SK-N-SH (cell line): ENCODE data around the gene MAP1B. TPM values are rescaled to one million over a fixed set of nuclear protein-coding genes. Genes with fewer than 3 reads are reported as not detected.

Experiments
- CTCF ChIA-PET: fragments of 300-600, 350-600 bp; formaldehyde crosslinking; extraction: SDS; loops from one replicate; lab custom pipeline; 2021; lab: Yijun Ruan, JAX
- POLR2A ChIA-PET: fragments of 350-600 bp; sonication (Branson Sonifier 250); formaldehyde crosslinking; extraction: SDS; loops from one replicate; lab custom pipeline; 2020; ENCODE audit warnings: antibody characterized with exemption, inconsistent platforms; lab: Yijun Ruan, JAX
- DNase-seq: peaks from one replicate; pipeline ENCODE4 v3.0.0; 2012
- H2AFZ ChIP-seq: fragments of 200-600 bp; sonication (generic); 2 replicates; pipeline ENCODE4 v1.8.1; 2016; ENCODE audit warnings: antibody characterized with exemption, mild to moderate bottlenecking, low read depth
- H3F3A ChIP-seq: fragments of 200-600 bp; sonication (generic); replicated peaks from 2 replicates; pipeline ENCODE3; 2016; ENCODE audit warnings: antibody characterized with exemption, mild to moderate bottlenecking; ENCODE audit not compliant: insufficient read depth
- H3K27ac ChIP-seq, 2 experiments: fragments of 200-500 bp in 1 of 2; fragments of 200-600 bp in 1 of 2; sonication (Bioruptor generic) in 1 of 2; sonication (generic), shearing (Covaris generic) in 1 of 2; 2 replicates each; pipeline versions ENCODE4 v1.5.1 to v1.6.1; 2014 to 2016; ENCODE audit warnings: low read depth in 2 of 2, inconsistent platforms in 1 of 2, low read length in 1 of 2, mild to moderate bottlenecking in 1 of 2, mixed read lengths in 1 of 2
- H3K27me3 ChIP-seq: fragments of 200-600 bp; sonication (generic), shearing (Covaris generic); 2 replicates; pipeline ENCODE4 v1.6.1; 2016; ENCODE audit warnings: mixed run types; ENCODE audit not compliant: insufficient read depth
- H3K36me3 ChIP-seq, 2 experiments: fragments of 200-500 bp in 1 of 2; fragments of 200-600 bp in 1 of 2; sonication (Bioruptor generic) in 1 of 2; sonication (generic) in 1 of 2; replicated peaks in 1 of 2; 2 replicates each; pipeline versions ENCODE3 to v1.5.1; 2014 to 2016; ENCODE audit warnings: low read length in 1 of 2, mild to moderate bottlenecking in 1 of 2; ENCODE audit not compliant: insufficient read depth in 2 of 2, control insufficient read depth in 1 of 2
- H3K4me1 ChIP-seq, 2 experiments: fragments of 200-500 bp in 1 of 2; fragments of 200-600 bp in 1 of 2; sonication (Bioruptor generic) in 1 of 2; sonication (generic), shearing (Covaris generic) in 1 of 2; 2 replicates each; pipeline versions ENCODE4 v1.5.1 to v1.6.1; 2014 to 2016; ENCODE audit warnings: low read depth in 1 of 2, low read length in 1 of 2, mixed run types in 1 of 2; ENCODE audit not compliant: insufficient read depth in 2 of 2, control insufficient read depth in 1 of 2
- H3K4me2 ChIP-seq: fragments of 200-600 bp; sonication (generic), shearing (Covaris generic); 2 replicates; pipeline ENCODE4 v1.6.1; 2017; ENCODE audit warnings: mixed run types
- H3K4me3 ChIP-seq, 2 experiments: fragments of 200-500 bp in 1 of 2; fragments of 200-600 bp in 1 of 2; sonication (Bioruptor generic) in 1 of 2; sonication (generic), shearing (Covaris generic) in 1 of 2; 2 replicates each; pipeline versions ENCODE4 v1.5.1 to v1.8.1; 2014 to 2016; ENCODE audit warnings: low read depth in 2 of 2, inconsistent platforms in 1 of 2, low read length in 1 of 2, mild to moderate bottlenecking in 1 of 2, mixed read lengths in 1 of 2, moderate library complexity in 1 of 2
- H3K79me2 ChIP-seq: fragments of 200-600 bp; sonication (generic); 2 replicates; pipeline ENCODE4 v1.8.1; 2017; ENCODE audit warnings: mild to moderate bottlenecking; ENCODE audit not compliant: insufficient read depth
- H3K9ac ChIP-seq: fragments of 200-600 bp; sonication (generic); 2 replicates; pipeline ENCODE4 v1.6.1; 2017; ENCODE audit warnings: mixed run types
- H3K9me2 ChIP-seq: fragments of 200-600 bp; sonication (generic); 2 replicates; pipeline ENCODE4 v1.6.1; 2017; ENCODE audit warnings: mixed run types
- H3K9me3 ChIP-seq: fragments of 200-600 bp; sonication (generic); 2 replicates; pipeline ENCODE4 v1.6.1; 2017; ENCODE audit warnings: mixed run types, mild to moderate bottlenecking, moderate library complexity
- H4K20me1 ChIP-seq: fragments of 200-600 bp; sonication (generic); 2 replicates; pipeline ENCODE4 v1.6.1; 2017; ENCODE audit warnings: mild to moderate bottlenecking, mixed run types; ENCODE audit not compliant: insufficient read depth
- CHD2 ChIP-seq: fragments of 150-350 bp; IDR thresholded peaks from 2 replicates; pipeline ENCODE4 v1.6.1; 2018; ENCODE audit warnings: low read length; ENCODE audit not compliant: partially characterized antibody
- EP300 ChIP-seq, 2 experiments: IDR thresholded peaks; 2 replicates each; pipeline versions ENCODE4 v1.4.0 to v1.6.1; 2012; ENCODE audit warnings: borderline replicate concordance in 1 of 2, low read depth in 1 of 2, low read length in 1 of 2
- FOSL2 ChIP-seq: IDR thresholded peaks from 2 replicates; pipeline ENCODE4 v1.4.0; 2012; ENCODE audit warnings: low read depth, mild to moderate bottlenecking, moderate library complexity, borderline replicate concordance
- FOXJ3 ChIP-seq: sonication (generic); formaldehyde crosslinking; IDR thresholded peaks from 2 replicates; pipeline ENCODE4 v1.5.1; 2020; ENCODE audit warnings: mild to moderate bottlenecking, missing genetic modification reagents
- FOXM1 ChIP-seq: IDR thresholded peaks from 2 replicates; pipeline ENCODE4 v1.4.0; 2012; ENCODE audit warnings: low read depth, mild to moderate bottlenecking
- GABPA ChIP-seq: IDR thresholded peaks from 2 replicates; pipeline ENCODE4 v1.4.0; 2012; ENCODE audit warnings: low read depth, mild to moderate bottlenecking
- GATA2 ChIP-seq: sonication (generic); formaldehyde crosslinking; IDR thresholded peaks from 2 replicates; pipeline ENCODE4 v1.5.0; 2020; ENCODE audit warnings: mild to moderate bottlenecking, missing genetic modification reagents
- JUND ChIP-seq: IDR thresholded peaks from 2 replicates; pipeline ENCODE4 v1.4.0; 2012
- MXI1 ChIP-seq: IDR thresholded peaks from 2 replicates; pipeline ENCODE4 v1.6.1; 2012; ENCODE audit warnings: mild to moderate bottlenecking, low read depth, low read length, improper control_type of control experiment
- NFIC ChIP-seq: IDR thresholded peaks from 2 replicates; pipeline ENCODE4 v1.4.0; 2012; ENCODE audit warnings: borderline replicate concordance
- PBX3 ChIP-seq: IDR thresholded peaks from 2 replicates; pipeline ENCODE4; 2012
- POLR2AphosphoS5 ChIP-seq: IDR thresholded peaks from 2 replicates; pipeline ENCODE4 v1.6.1; 2012; ENCODE audit warnings: low read depth, low read length
- RAD21 ChIP-seq: IDR thresholded peaks from 2 replicates; pipeline ENCODE4 v1.6.1; 2012; ENCODE audit warnings: mild to moderate bottlenecking, low read length
- REST ChIP-seq: IDR thresholded peaks from 2 replicates; pipeline ENCODE4 v1.6.1; 2012; ENCODE audit warnings: mild to moderate bottlenecking, low read depth, low read length, moderate library complexity
- RFX5 ChIP-seq: IDR thresholded peaks from 2 replicates; pipeline ENCODE4 v1.6.1; 2012; ENCODE audit warnings: mild to moderate bottlenecking, improper control_type of control experiment, low read length
- RXRA ChIP-seq: IDR thresholded peaks from 2 replicates; pipeline ENCODE4 v1.4.0; 2012; ENCODE audit warnings: low read depth, mild to moderate bottlenecking, borderline replicate concordance
- SIN3A ChIP-seq: IDR thresholded peaks from 2 replicates; pipeline ENCODE4 v1.6.1; 2012; ENCODE audit warnings: low read depth, mild to moderate bottlenecking, low read length, moderate library complexity, borderline replicate concordance
- SMC3 ChIP-seq: IDR thresholded peaks from 2 replicates; pipeline ENCODE4 v1.6.1; 2012; ENCODE audit warnings: low read depth, low read length, improper control_type of control experiment
- TAF1 ChIP-seq: IDR thresholded peaks from 2 replicates; pipeline ENCODE4 v1.6.1; 2012; ENCODE audit warnings: low read depth, mild to moderate bottlenecking, low read length, moderate library complexity, borderline replicate concordance
- TEAD4 ChIP-seq: IDR thresholded peaks from 2 replicates; pipeline ENCODE4 v1.4.0; 2012; ENCODE audit warnings: mild to moderate bottlenecking, borderline replicate concordance; ENCODE audit not compliant: insufficient read depth
- YY1 ChIP-seq: IDR thresholded peaks from 2 replicates; pipeline ENCODE4 v1.4.0; 2012; ENCODE audit warnings: low read depth, mild to moderate bottlenecking
- ZBTB33 ChIP-seq: IDR thresholded peaks from 2 replicates; pipeline ENCODE4 v1.4.0; 2012; ENCODE audit warnings: low read depth, borderline replicate concordance
- WGBS: methylation state at CpG from one replicate; pipeline ENCODE4 v1.1.6; 2017; ENCODE audit warnings: low lambda C conversion rate; 5-methylcytosine and 5-hydroxymethylcytosine counted together
- polyA plus RNA-seq, 3 experiments: library from polyadenylated mRNA; depleted of rRNA; stranded (reverse); fragments of >200 nt; gene quantifications; 2 replicates each; pipeline ENCODE4 v1.2.3, GENCODE V29; 2012
- TF ChIP-seq, protein P1 (sequence below): IDR thresholded peaks from 2 replicates; pipeline ENCODE4 v1.4.0; 2012; ENCODE audit warnings: low read depth
- TF ChIP-seq, protein P2 (sequence below): fragments of 150-350 bp; IDR thresholded peaks from 2 replicates; pipeline ENCODE4 v1.6.1; 2017; ENCODE audit warnings: antibody characterized with exemption, low read length, low read depth, borderline replicate concordance
- TF ChIP-seq, protein P3 (sequence below): IDR thresholded peaks from 2 replicates; pipeline ENCODE4 v1.4.0; 2012; ENCODE audit warnings: low read depth, borderline replicate concordance

The MAP1B gene
- polyA plus RNA-seq, 1 of the 3 experiments (the other 2 are of a cell fraction) = 47.5 TPM

GRCh38 chr5:72066705-72067107 lies 40.6 kb upstream of the MAP1B start:
- ChIA-PET POLR2A (interaction anchor here (0.7 to 2.3 kb wide), 4 partner anchors 9 to 43 kb away, joined by 3 to 13 read pairs (median 4); partner anchors contain the start of gene MAP1B), CTCF (interaction anchor here (0.8 to 1.7 kb wide), 5 partner anchors 9 to 231 kb away, joined by 3 to 7 read pairs (median 3); partner anchors contain the start of gene MAP1B)
- no peaks in the 10 kb centered on the region for H3K36me3 ChIP-seq
- DNase-seq = no peak
- no peaks in the 10 kb centered on the region for H3K9me2 ChIP-seq
- H3K27me3 ChIP-seq = no peaks in the 10 kb centered on the region
- peak overlapping the region; percentile 97 to 98 for H3K27ac ChIP-seq
- peak overlapping the region; percentile 65 for H3K9ac ChIP-seq
- H3K4me1 ChIP-seq = peaks cover 25 to 35% of the 10 kb centered on the region in 2 experiments
- 3% methylated on average over 3 of the region's 3 CpGs for WGBS
- no peaks in the 10 kb centered on the region for H4K20me1 ChIP-seq
- H2AFZ ChIP-seq = no peak overlapping the region
- 0 out of 4 replicates have a peak overlapping the region, but pooled peaks of 1 of the 2 experiments have one; percentile 13 for H3K4me3 ChIP-seq
- peaks cover 48% of the 10 kb centered on the region for H3F3A ChIP-seq
- peak overlapping the region; percentile 62 for H3K4me2 ChIP-seq
- H3K79me2 ChIP-seq = no peaks in the 10 kb centered on the region
- H3K9me3 ChIP-seq = no peaks in the 10 kb centered on the region
- TF ChIP-seq FOSL2 = peak; percentile 96
- peak; percentile 41; the same call in 1 of the 2 replicates for TF ChIP-seq TAF1
- TF ChIP-seq RAD21 = no peak
- TF ChIP-seq, protein P1, sequence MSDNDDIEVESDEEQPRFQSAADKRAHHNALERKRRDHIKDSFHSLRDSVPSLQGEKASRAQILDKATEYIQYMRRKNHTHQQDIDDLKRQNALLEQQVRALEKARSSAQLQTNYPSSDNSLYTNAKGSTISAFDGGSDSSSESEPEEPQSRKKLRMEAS = peak; percentile 63; the same call in 1 of the 2 replicates
- TF ChIP-seq FOXJ3 = no peak
- no peak for TF ChIP-seq RFX5
- TF ChIP-seq CHD2 = no peak
- TF ChIP-seq EP300 (IDR thresholded peaks at IDR 0.05; ENCODE audit: borderline replicate concordance in 1 of 2, low read depth in 1 of 2, low read length in 1 of 2) = peak; percentile 81 to 100
- TF ChIP-seq, protein P2, sequence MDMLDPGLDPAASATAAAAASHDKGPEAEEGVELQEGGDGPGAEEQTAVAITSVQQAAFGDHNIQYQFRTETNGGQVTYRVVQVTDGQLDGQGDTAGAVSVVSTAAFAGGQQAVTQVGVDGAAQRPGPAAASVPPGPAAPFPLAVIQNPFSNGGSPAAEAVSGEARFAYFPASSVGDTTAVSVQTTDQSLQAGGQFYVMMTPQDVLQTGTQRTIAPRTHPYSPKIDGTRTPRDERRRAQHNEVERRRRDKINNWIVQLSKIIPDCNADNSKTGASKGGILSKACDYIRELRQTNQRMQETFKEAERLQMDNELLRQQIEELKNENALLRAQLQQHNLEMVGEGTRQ = no peak
- peak; percentile 94 for TF ChIP-seq NFIC
- TF ChIP-seq MXI1 = 0 out of 2 replicates have a peak, but pooled peaks have one; percentile 31
- peak; percentile 64; the same call in 1 of the 2 replicates for TF ChIP-seq YY1
- TF ChIP-seq PBX3 = peak; percentile 99
- TF ChIP-seq SIN3A = peak; percentile 86; the same call in 1 of the 2 replicates
- TF ChIP-seq TEAD4 = peak; percentile 100
- TF ChIP-seq REST = 0 out of 2 replicates have a peak, but pooled peaks have one; percentile 9
- peak; percentile 75; the same call in 1 of the 2 replicates for TF ChIP-seq ZBTB33
- peak; percentile 97 for TF ChIP-seq FOXM1
- TF ChIP-seq POLR2AphosphoS5 = peak; percentile 95; the same call in 1 of the 2 replicates
- TF ChIP-seq GATA2 (CRISPR knock-in tag) = no peak
- TF ChIP-seq RXRA = peak; percentile 92; the same call in 1 of the 2 replicates
- peak; percentile 29; the same call in 1 of the 2 replicates for TF ChIP-seq GABPA
- TF ChIP-seq SMC3 = no peak
- TF ChIP-seq, protein P3, sequence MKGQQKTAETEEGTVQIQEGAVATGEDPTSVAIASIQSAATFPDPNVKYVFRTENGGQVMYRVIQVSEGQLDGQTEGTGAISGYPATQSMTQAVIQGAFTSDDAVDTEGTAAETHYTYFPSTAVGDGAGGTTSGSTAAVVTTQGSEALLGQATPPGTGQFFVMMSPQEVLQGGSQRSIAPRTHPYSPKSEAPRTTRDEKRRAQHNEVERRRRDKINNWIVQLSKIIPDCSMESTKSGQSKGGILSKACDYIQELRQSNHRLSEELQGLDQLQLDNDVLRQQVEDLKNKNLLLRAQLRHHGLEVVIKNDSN = no peak
- peak; percentile 99 for TF ChIP-seq JUND
